Neural progenitor cell (in vitro differentiated cells): ENCODE data around the gene RIPOR1.

Experiments used
- CTCF ChIP-seq: fragments of 200-600 bp; sonication (generic); IDR thresholded peaks from 2 replicates; pipeline ENCODE4 v1.5.1; 2017; ENCODE audit warnings: antibody characterized with exemption, mild to moderate bottlenecking
- EZH2phosphoT487 ChIP-seq: fragments of 200-600 bp; sonication (generic); IDR thresholded peaks from 2 replicates; pipeline ENCODE4 v1.6.1; 2017; ENCODE audit warnings: antibody characterized with exemption

- TF ChIP-seq CTCF = no peak
- TF ChIP-seq EZH2phosphoT487 = no peak
These were observed 44.7 kb upstream of the RIPOR1 start for GRCh38 chr16:67483731-67484525.
